Keratinocyte (primary cell): ENCODE data around the gene SLC41A3. TPM values are rescaled to one million over a fixed set of nuclear protein-coding genes. Genes with fewer than 3 reads are reported as not detected.

ENCODE experiments used
- DNase-seq: peaks from one replicate; pipeline ENCODE4 v3.0.0-alpha.2; 2011; ENCODE audit warnings: low read depth, missing footprints, low spot score
- FAIRE-seq: peaks from 2 replicates; lab custom pipeline; 2011; peaks lifted over from hg19 to GRCh38; lab: Jason Lieb, UNC
- H2AFZ ChIP-seq: 2 replicates; pipeline ENCODE4 v1.6.0; 2012; ENCODE audit warnings: low read length, control low read depth, inconsistent platforms; ENCODE audit not compliant: control insufficient read depth
- H3K27ac ChIP-seq: 2 replicates; pipeline ENCODE4 v1.5.1; 2011; ENCODE audit warnings: low read length; ENCODE audit not compliant: control insufficient read depth, insufficient read depth
- H3K27me3 ChIP-seq: 3 replicates; pipeline ENCODE4 v1.6.0; 2011; ENCODE audit warnings: low read length; ENCODE audit not compliant: control insufficient read depth, insufficient read depth; ENCODE audit errors: extremely low read depth
- H3K36me3 ChIP-seq, 2 experiments: 2 replicates in 1 of 2; 3 replicates in 1 of 2; pipeline ENCODE4 v1.5.1; 2011; ENCODE audit warnings: low read length in 2 of 2, mild to moderate bottlenecking in 1 of 2; ENCODE audit not compliant: control insufficient read depth in 2 of 2, insufficient read depth in 2 of 2; ENCODE audit errors: extremely low read depth in 1 of 2
- H3K4me1 ChIP-seq: 3 replicates; pipeline ENCODE4 v1.5.1; 2011; ENCODE audit warnings: low read length; ENCODE audit not compliant: control insufficient read depth, insufficient read depth; ENCODE audit errors: extremely low read depth
- H3K4me2 ChIP-seq: 3 replicates; pipeline ENCODE4 v1.6.0; 2011; ENCODE audit warnings: low read depth, low read length; ENCODE audit not compliant: control insufficient read depth, insufficient read depth; ENCODE audit errors: extremely low read depth
- H3K4me3 ChIP-seq, 3 experiments: fragments of 200-600 bp in 1 of 3; sonication (generic) in 1 of 3; 2 replicates in 2 of 3; 3 replicates in 1 of 3; pipeline ENCODE4 v1.5.1; 2011 to 2016; ENCODE audit warnings: low read length in 3 of 3, mild to moderate bottlenecking in 3 of 3, control low read depth in 2 of 3, inconsistent platforms in 1 of 3, low read depth in 1 of 3, mixed read lengths in 1 of 3, mixed run types in 1 of 3, moderate library complexity in 1 of 3; ENCODE audit not compliant: control insufficient read depth in 2 of 3, insufficient read depth in 2 of 3; ENCODE audit errors: extremely low read depth in 1 of 3
- H3K79me2 ChIP-seq: 2 replicates; pipeline ENCODE4 v1.6.0; 2012; ENCODE audit warnings: low read length; ENCODE audit not compliant: control insufficient read depth, insufficient read depth
- H3K9ac ChIP-seq: 3 replicates; pipeline ENCODE4 v1.6.0; 2011; ENCODE audit warnings: low read length; ENCODE audit not compliant: control insufficient read depth, insufficient read depth; ENCODE audit errors: extremely low read depth
- H3K9me1 ChIP-seq: 3 replicates; pipeline ENCODE4 v1.6.0; 2011; ENCODE audit warnings: low read length; ENCODE audit not compliant: control insufficient read depth, insufficient read depth; ENCODE audit errors: extremely low read depth
- H3K9me3 ChIP-seq: 2 replicates; pipeline ENCODE4 v1.5.1; 2012; ENCODE audit warnings: low read depth, low read length; ENCODE audit not compliant: control insufficient read depth
- H4K20me1 ChIP-seq: 3 replicates; pipeline ENCODE4 v1.6.0; 2011; ENCODE audit warnings: low read length; ENCODE audit not compliant: control insufficient read depth, insufficient read depth; ENCODE audit errors: extremely low read depth
- CTCF ChIP-seq, 3 experiments: IDR thresholded peaks in 1 of 3; conservative IDR thresholded peaks in 1 of 3; optimal IDR thresholded peaks in 1 of 3; 2 replicates in 2 of 3; 3 replicates in 1 of 3; pipeline versions ENCODE3 to v1.5.1; 2011; ENCODE audit warnings: low read length in 3 of 3, mild to moderate bottlenecking in 3 of 3, moderate library complexity in 2 of 3, control low read depth in 1 of 3, inconsistent platforms in 1 of 3; ENCODE audit not compliant: insufficient read depth in 2 of 3; ENCODE audit errors: extremely low read depth in 1 of 3
- EZH2 ChIP-seq: IDR thresholded peaks from one replicate; pipeline ENCODE4 v1.6.1; 2012; ENCODE audit warnings: inconsistent platforms, mild to moderate bottlenecking, low read length, moderate library complexity
- dilution Hi-C: fragments of 300-500 bp; cut with MboI; formaldehyde crosslinking; loops from one replicate; pipeline ENCODE4 v1.7.0; 2020; ENCODE audit warnings: low sequenced_read_pairs; ENCODE audit not compliant: extremely low pct_ligation_motif_present
- polyA plus RNA-seq, 5 experiments: library from polyadenylated mRNA; depleted of rRNA in 3 of 5; stranded (reverse) in 3 of 5; stranded (forward) in 1 of 5; unstranded in 1 of 5; fragments of >200 nt; gene quantifications; 1 replicate in 1 of 5; 2 replicates in 3 of 5; 3 replicates in 1 of 5; pipeline versions ENCODE4 v1.2.1 to v1.2.3, GENCODE V29; 2011 to 2012; ENCODE audit warnings: missing spikeins in 2 of 5, low read depth in 1 of 5, low replicate concordance in 1 of 5

The SLC41A3 gene
- polyA plus RNA-seq, 1 donor (not counting 4 experiments of a cell fraction or from before 2014, with no cell fraction given), result 30.2 TPM

GRCh38 chr3:126057936-126058335 lies 26.0 kb downstream of the SLC41A3 start:
- TF ChIP-seq EZH2 (no peak), CTCF (optimal IDR thresholded peaks at IDR 0.05 in 1 of 3, IDR thresholded peaks at IDR 0.05 in 1 of 3, conservative IDR thresholded peaks at IDR 0.05 in 1 of 3; ENCODE audit: extremely low read depth in 1 of 3, insufficient read depth in 2 of 3, low read length in 3 of 3) (no peak)
- Histone ChIP-seq H2AFZ (no peak overlapping the region), H3K27ac (peak overlapping the region; percentile 74), H3K9ac (no peak overlapping the region), H3K4me1 (peaks cover 26% of the 10 kb centered on the region), H3K9me1 (no peaks in the 10 kb centered on the region), H3K36me3 (no peaks in the 10 kb centered on the region), H3K9me3 (no peaks in the 10 kb centered on the region), H4K20me1 (no peaks in the 10 kb centered on the region), H3K27me3 (no peaks in the 10 kb centered on the region), H3K4me3 (no peak overlapping the region), H3K79me2 (no peaks in the 10 kb centered on the region), H3K4me2 (peak overlapping the region; percentile 62)
- dilution Hi-C loops, result no loop called here
- DNase-seq (no peak), FAIRE-seq (no peak)

- H3K9me3 ChIP-seq, result no peaks in the 10 kb centered on the region
- H3K27ac ChIP-seq, result peak overlapping the region; percentile 74
- peak overlapping the region; percentile 48 for H3K9ac ChIP-seq
- dilution Hi-C loops, result no loop called here
- H3K27me3 ChIP-seq, result no peaks in the 10 kb centered on the region
- no peaks in the 10 kb centered on the region for H4K20me1 ChIP-seq
- no peaks in the 10 kb centered on the region for H3K9me1 ChIP-seq
- no peaks in the 10 kb centered on the region for H3K79me2 ChIP-seq
- TF ChIP-seq CTCF (optimal IDR thresholded peaks at IDR 0.05 in 1 of 3, IDR thresholded peaks at IDR 0.05 in 1 of 3, conservative IDR thresholded peaks at IDR 0.05 in 1 of 3; ENCODE audit: extremely low read depth in 1 of 3, insufficient read depth in 2 of 3, low read length in 3 of 3) (no peak), EZH2 (no peak)
- H3K36me3 ChIP-seq, result no peaks in the 10 kb centered on the region
- H2AFZ ChIP-seq, result peak overlapping the region; percentile 58
- H3K4me1 ChIP-seq, result peaks cover 26% of the 10 kb centered on the region
- DNase-seq (no peak), FAIRE-seq (no peak)
- peak overlapping the region in 1 of 3 experiments; percentile 28 for H3K4me3 ChIP-seq
- H3K4me2 ChIP-seq, result peak overlapping the region; percentile 62
These were observed 26.5 kb downstream of the SLC41A3 start for GRCh38 chr3:126057501-126057819.
